Left ventricle myocardium inferior (tissue), 1 donor: Measurements from ENCODE around the gene UGGT2. TPM values are rescaled to one million over a fixed set of nuclear protein-coding genes. Genes with fewer than 3 reads are reported as not detected.

Experiments
- DNase-seq: peaks from one replicate; pipeline ENCODE4 v3.0.0-alpha.2; 2020
- H3K27ac ChIP-seq: fragments of 200-600 bp; replicated peaks from 2 replicates; pipeline ENCODE4 v1.8.0; 2021
- H3K27me3 ChIP-seq: fragments of 200-600 bp; 2 replicates; pipeline ENCODE4 v1.8.0; 2021; ENCODE audit warnings: low read depth
- H3K36me3 ChIP-seq: fragments of 200-600 bp; 2 replicates; pipeline ENCODE4 v1.8.0; 2021
- H3K4me1 ChIP-seq: fragments of 200-600 bp; 2 replicates; pipeline ENCODE4 v1.8.0; 2021
- H3K4me3 ChIP-seq: fragments of 200-600 bp; 2 replicates; pipeline ENCODE4 v1.8.0; 2021; ENCODE audit warnings: mild to moderate bottlenecking, moderate library complexity
- H3K9me3 ChIP-seq: fragments of 200-600 bp; replicated peaks from 2 replicates; pipeline ENCODE4 v1.8.0; 2021
- intact Hi-C: fragments of 100-400 bp; cut with micrococcal nuclease; formaldehyde crosslinking; loops from one replicate; pipeline ENCODE4 v1.11.0; 2022
- total RNA-seq: library from RNA; stranded (reverse); fragmentation: NEBNext Ultra II Directional; extraction: Animal tissue kit (Norgen Biotek cat#: 25700); gene quantifications from one replicate; pipeline ENCODE4 v1.2.1, GENCODE V29; 2021
- TF ChIP-seq, protein P1 (sequence below): fragments of 200-600 bp; IDR thresholded peaks from 2 replicates; pipeline ENCODE4 v1.8.0; 2021; ENCODE audit warnings: antibody characterized with exemption, mild to moderate bottlenecking, borderline replicate concordance
- donor health status: DM: no; HTN: yes; CAD: no; lungs with severe emphysema.

The UGGT2 gene
- total RNA-seq, 1 donor from 2014 or later: 11.4 TPM

DNA sequence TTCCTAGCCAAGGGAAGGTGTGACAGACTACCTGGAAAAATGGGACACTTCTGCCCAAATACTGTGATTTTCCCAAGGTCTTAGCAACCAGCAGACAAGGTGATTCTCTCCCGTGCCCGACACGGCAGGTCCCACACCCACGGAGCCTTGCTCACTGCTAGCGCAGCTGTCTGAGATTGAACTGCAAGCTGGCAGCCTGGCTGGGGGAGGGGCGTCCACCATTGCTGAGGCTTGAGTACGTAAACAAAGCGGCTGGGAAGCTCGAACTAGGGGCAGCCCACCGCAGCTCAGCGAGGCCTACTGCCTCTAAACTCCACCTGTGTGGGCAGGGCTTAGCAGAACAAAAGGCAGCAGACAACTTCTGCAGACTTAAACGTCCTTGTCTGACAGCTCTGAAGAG lies 146.2 kb downstream of the UGGT2 start:
- H3K9me3 ChIP-seq: peaks cover 17% of the 10 kb centered on the region
- no peak overlapping the region for H3K4me3 ChIP-seq
- H3K4me1 ChIP-seq: no peaks in the 10 kb centered on the region
- H3K27ac ChIP-seq: no peak overlapping the region
- H3K27me3 ChIP-seq: no peaks in the 10 kb centered on the region
- TF ChIP-seq, protein P1, sequence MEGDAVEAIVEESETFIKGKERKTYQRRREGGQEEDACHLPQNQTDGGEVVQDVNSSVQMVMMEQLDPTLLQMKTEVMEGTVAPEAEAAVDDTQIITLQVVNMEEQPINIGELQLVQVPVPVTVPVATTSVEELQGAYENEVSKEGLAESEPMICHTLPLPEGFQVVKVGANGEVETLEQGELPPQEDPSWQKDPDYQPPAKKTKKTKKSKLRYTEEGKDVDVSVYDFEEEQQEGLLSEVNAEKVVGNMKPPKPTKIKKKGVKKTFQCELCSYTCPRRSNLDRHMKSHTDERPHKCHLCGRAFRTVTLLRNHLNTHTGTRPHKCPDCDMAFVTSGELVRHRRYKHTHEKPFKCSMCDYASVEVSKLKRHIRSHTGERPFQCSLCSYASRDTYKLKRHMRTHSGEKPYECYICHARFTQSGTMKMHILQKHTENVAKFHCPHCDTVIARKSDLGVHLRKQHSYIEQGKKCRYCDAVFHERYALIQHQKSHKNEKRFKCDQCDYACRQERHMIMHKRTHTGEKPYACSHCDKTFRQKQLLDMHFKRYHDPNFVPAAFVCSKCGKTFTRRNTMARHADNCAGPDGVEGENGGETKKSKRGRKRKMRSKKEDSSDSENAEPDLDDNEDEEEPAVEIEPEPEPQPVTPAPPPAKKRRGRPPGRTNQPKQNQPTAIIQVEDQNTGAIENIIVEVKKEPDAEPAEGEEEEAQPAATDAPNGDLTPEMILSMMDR: no peak
- no peak for DNase-seq
- intact Hi-C loops: no loop called here
- H3K36me3 ChIP-seq: peaks cover 28% of the 10 kb centered on the region

DNA sequence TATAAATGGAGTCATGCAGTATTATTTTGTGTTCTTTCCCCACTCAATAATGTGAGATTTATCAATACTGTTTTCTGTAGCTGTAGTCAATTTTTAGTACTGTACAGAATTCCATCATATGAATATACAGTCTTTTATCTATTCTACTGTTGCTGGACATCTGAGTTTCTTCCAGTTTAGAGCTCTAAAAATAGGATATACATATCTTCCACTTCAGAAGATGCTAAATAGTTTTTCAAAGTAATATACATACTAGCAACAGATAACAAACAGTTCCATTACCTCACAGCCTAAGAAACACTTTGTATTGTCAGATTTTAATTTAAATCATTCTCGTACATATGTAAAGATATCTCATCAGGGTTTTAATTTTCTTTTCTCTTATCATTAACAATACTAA lies 149.6 kb downstream of the UGGT2 start:
- peaks cover 3% of the 10 kb centered on the region for H3K9me3 ChIP-seq
- H3K27ac ChIP-seq: no peak overlapping the region
- H3K36me3 ChIP-seq: peaks cover 35% of the 10 kb centered on the region
- intact Hi-C loops: no loop called here
- H3K27me3 ChIP-seq: no peaks in the 10 kb centered on the region
- no peak overlapping the region for H3K4me3 ChIP-seq
- TF ChIP-seq, protein P1: no peak
- DNase-seq: no peak
- H3K4me1 ChIP-seq: no peaks in the 10 kb centered on the region

DNA sequence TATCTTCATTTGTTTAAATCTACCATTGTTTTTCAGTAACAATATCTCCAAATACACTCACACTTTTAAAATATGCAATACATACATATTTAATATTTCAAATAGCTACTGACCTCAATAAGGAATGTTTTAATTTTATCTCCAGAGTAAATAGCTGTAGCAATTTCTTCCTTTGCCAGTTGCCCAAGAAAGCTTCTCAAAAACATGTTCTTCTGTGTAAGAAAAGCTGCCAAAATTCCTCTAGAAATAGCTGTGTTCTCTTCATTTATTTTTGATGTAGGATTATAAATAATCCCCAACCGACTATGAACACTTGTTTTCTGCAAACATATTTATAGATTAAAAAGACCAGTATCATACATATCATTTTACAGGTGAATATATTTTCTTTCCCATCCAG lies 150.5 kb downstream of the UGGT2 start:
- peaks cover 3% of the 10 kb centered on the region for H3K9me3 ChIP-seq
- DNase-seq: no peak
- no peak overlapping the region for H3K4me3 ChIP-seq
- TF ChIP-seq, protein P1: no peak
- intact Hi-C loops: no loop called here
- no peaks in the 10 kb centered on the region for H3K4me1 ChIP-seq
- H3K36me3 ChIP-seq: peaks cover 33% of the 10 kb centered on the region
- H3K27ac ChIP-seq: no peak overlapping the region
- H3K27me3 ChIP-seq: no peaks in the 10 kb centered on the region

DNA sequence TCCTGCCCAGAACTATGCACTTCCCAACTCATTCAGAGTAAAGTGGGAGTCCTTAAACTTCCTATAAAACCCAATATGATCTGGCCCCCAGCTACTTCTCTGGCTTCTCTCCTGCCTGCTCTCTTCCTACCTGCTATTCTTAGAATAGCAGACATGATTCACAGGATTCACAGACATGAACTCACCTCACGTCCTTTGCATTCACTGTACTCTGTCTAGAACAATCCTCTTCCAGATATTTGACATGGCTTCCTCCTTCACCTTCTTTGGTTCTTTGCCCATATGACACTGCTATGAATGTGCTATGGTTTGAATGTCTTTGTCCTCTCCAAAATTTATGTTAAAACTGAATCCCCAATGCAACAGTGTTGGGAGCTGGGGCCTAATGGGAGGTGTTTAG lies 154.9 kb downstream of the UGGT2 start:
- no peaks in the 10 kb centered on the region for H3K9me3 ChIP-seq
- H3K36me3 ChIP-seq: peaks cover 27% of the 10 kb centered on the region
- intact Hi-C loops: no loop called here
- no peaks in the 10 kb centered on the region for H3K4me1 ChIP-seq
- no peak overlapping the region for H3K27ac ChIP-seq
- TF ChIP-seq, protein P1: no peak
- DNase-seq: no peak
- no peak overlapping the region for H3K4me3 ChIP-seq
- H3K27me3 ChIP-seq: no peaks in the 10 kb centered on the region

DNA sequence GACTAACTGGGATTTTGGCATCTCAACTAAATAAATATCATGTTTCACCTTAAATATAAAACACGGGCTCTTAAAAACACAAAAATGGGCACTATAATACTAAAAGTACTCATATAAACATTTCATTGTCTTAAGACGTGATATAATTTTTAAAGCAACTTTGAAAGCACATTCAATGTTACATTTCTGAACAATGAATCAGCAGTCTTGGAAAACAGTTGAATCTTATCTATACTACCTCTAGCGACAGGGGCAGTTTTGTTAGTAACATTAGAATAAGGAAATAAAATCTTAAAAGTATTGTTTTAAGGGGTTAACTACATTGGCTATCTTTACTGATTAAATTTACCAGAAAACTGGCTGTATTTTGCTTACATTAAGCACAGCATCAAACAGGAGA lies 156.9 kb downstream of the UGGT2 start:
- TF ChIP-seq, protein P1: no peak
- no peak for DNase-seq
- H3K27ac ChIP-seq: no peak overlapping the region
- H3K4me3 ChIP-seq: no peak overlapping the region
- H3K4me1 ChIP-seq: no peaks in the 10 kb centered on the region
- H3K9me3 ChIP-seq: no peaks in the 10 kb centered on the region
- H3K36me3 ChIP-seq: peaks cover 27% of the 10 kb centered on the region
- H3K27me3 ChIP-seq: no peaks in the 10 kb centered on the region
- intact Hi-C loops: no loop called here

DNA sequence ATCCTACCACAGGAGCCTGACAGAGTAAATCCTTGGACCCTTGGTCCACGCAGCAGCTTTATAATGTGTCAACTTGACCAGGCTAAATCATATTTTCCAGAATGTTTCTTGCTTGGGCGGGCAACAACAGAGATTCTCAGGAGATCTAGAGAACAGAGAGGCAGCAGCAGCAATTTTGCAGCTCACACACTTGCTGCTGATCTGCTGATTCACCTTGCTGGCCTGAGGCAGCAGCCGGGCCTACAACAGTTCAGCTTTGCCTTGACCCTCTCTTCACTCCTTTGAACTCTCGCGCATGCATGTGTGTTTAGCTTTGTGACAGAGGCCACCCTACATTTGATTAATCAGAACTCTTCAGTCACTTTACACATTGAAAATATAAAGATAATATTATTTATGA lies 159.3 kb downstream of the UGGT2 start:
- intact Hi-C loops: no loop called here
- no peaks in the 10 kb centered on the region for H3K4me1 ChIP-seq
- DNase-seq: no peak
- no peak overlapping the region for H3K27ac ChIP-seq
- no peaks in the 10 kb centered on the region for H3K27me3 ChIP-seq
- no peak overlapping the region for H3K4me3 ChIP-seq
- H3K36me3 ChIP-seq: peaks cover 34% of the 10 kb centered on the region
- TF ChIP-seq, protein P1: no peak
- no peaks in the 10 kb centered on the region for H3K9me3 ChIP-seq
